A549 (cell line): ENCODE measurements around the gene LYPD6. TPM values are rescaled to one million over a fixed set of nuclear protein-coding genes. Genes with fewer than 3 reads are reported as not detected.

Experiments
- ATAC-seq, 2 experiments: fragments of 200-7000 bp in 1 of 2; fragments of >200 bp in 1 of 2; cut with Nextera tagmentation in 1 of 2; cut with Tn5 transposase in 1 of 2; 3 replicates each; pipeline versions ENCODE4 v1.8.0 to v1.9.1; 2018 to 2020; ENCODE audit warnings: mild to moderate bottlenecking in 1 of 2, moderate library complexity in 1 of 2
- CTCF ChIA-PET: fragments of 300-600 bp; sonication (Branson Sonifier 250); formaldehyde crosslinking; extraction: SDS; loops from one replicate; lab custom pipeline; 2021; ENCODE audit warnings: antibody characterized with exemption, inconsistent platforms; lab: Yijun Ruan, JAX
- POLR2A ChIA-PET: fragments of 350-600 bp; formaldehyde crosslinking; extraction: SDS; loops from one replicate; lab custom pipeline; 2021; ENCODE audit warnings: antibody characterized with exemption, inconsistent platforms; lab: Yijun Ruan, JAX
- DNase-seq, 2 experiments: peaks; one replicate each; pipeline versions ENCODE4 v3.0.0 to v3.0.0-alpha.2; 2011 to 2016; ENCODE audit warnings: low read depth in 1 of 2, low spot score in 1 of 2
- FAIRE-seq: peaks from 2 replicates; lab custom pipeline; 2011; peaks lifted over from hg19 to GRCh38; lab: Jason Lieb, UNC
- H3K27ac ChIP-seq, 2 experiments: fragments of >200 bp; sonication (Bioruptor Twin); formaldehyde crosslinking; 3 replicates each; pipeline ENCODE4 v1.5.1; 2016 to 2017
- H3K4me1 ChIP-seq: fragments of >200 bp; sonication (Bioruptor Twin); formaldehyde crosslinking; 3 replicates; pipeline ENCODE4 v1.6.1; 2016
- H3K4me2 ChIP-seq: fragments of >200 bp; sonication (Bioruptor Twin); formaldehyde crosslinking; 3 replicates; pipeline ENCODE4 v1.6.1; 2016
- H3K4me3 ChIP-seq: fragments of >200 bp; sonication (Bioruptor Twin); formaldehyde crosslinking; 3 replicates; pipeline ENCODE4 v1.5.1; 2016
- H3K9me3 ChIP-seq: fragments of >200 bp; sonication (Bioruptor Twin); formaldehyde crosslinking; 3 replicates; pipeline ENCODE4 v1.6.1; 2016
- BHLHE40 ChIP-seq: IDR thresholded peaks from 2 replicates; pipeline ENCODE4 v1.6.1; 2012; ENCODE audit warnings: low read depth, low read length, inconsistent platforms
- CBX2 ChIP-seq: fragments of 200-600 bp; sonication (generic); IDR thresholded peaks from 2 replicates; pipeline ENCODE4 v1.6.1; 2016; ENCODE audit warnings: low read depth, mild to moderate bottlenecking, borderline replicate concordance
- CEBPB ChIP-seq, 2 experiments: fragments of >200 bp in 1 of 2; sonication (Bioruptor Twin) in 1 of 2; formaldehyde crosslinking in 1 of 2; IDR thresholded peaks; 2 replicates each; pipeline ENCODE4 v1.6.1; 2012 to 2016
- CHD2 ChIP-seq: fragments of 150-350 bp; IDR thresholded peaks from 2 replicates; pipeline ENCODE4 v1.6.1; 2014; ENCODE audit warnings: low read length; ENCODE audit not compliant: partially characterized antibody
- EHMT2 ChIP-seq: fragments of 200-600 bp; sonication (generic); IDR thresholded peaks from 2 replicates; pipeline ENCODE4 v1.6.1; 2016; ENCODE audit warnings: antibody characterized with exemption, low read depth, mild to moderate bottlenecking, moderate library complexity
- FOSB ChIP-seq: fragments of 250-450 bp; sonication (Bioruptor Pico); IDR thresholded peaks from 2 replicates; pipeline ENCODE4 v1.5.0; 2020; ENCODE audit warnings: mild to moderate bottlenecking, moderate library complexity
- FOXS1 ChIP-seq: fragments of 250-450 bp; sonication (Bioruptor Pico); IDR thresholded peaks from 2 replicates; pipeline ENCODE4 v1.5.0; 2020; ENCODE audit warnings: mild to moderate bottlenecking, moderate library complexity
- HOXA7 ChIP-seq: fragments of 250-450 bp; sonication (Bioruptor Pico); IDR thresholded peaks from 2 replicates; pipeline ENCODE4 v1.5.0; 2020; ENCODE audit warnings: mild to moderate bottlenecking, moderate library complexity
- HOXB5 ChIP-seq: fragments of 250-450 bp; sonication (Bioruptor Pico); IDR thresholded peaks from 2 replicates; pipeline ENCODE4 v1.5.0; 2020; ENCODE audit warnings: mild to moderate bottlenecking, moderate library complexity
- JUNB ChIP-seq: fragments of >200 bp; sonication (Bioruptor Twin); formaldehyde crosslinking; IDR thresholded peaks from 2 replicates; pipeline ENCODE4 v1.6.1; 2016
- KDM1A ChIP-seq: fragments of 200-600 bp; sonication (generic); IDR thresholded peaks from 2 replicates; pipeline ENCODE4 v1.6.1; 2016; ENCODE audit warnings: low read depth, mild to moderate bottlenecking
- KDM5A ChIP-seq: fragments of 200-600 bp; sonication (generic); IDR thresholded peaks from 2 replicates; pipeline ENCODE4 v1.6.1; 2016; ENCODE audit warnings: antibody characterized with exemption, mild to moderate bottlenecking
- MAFK ChIP-seq: fragments of 450-650 bp; IDR thresholded peaks from 2 replicates; pipeline ENCODE4 v1.6.1; 2014; ENCODE audit not compliant: partially characterized antibody
- MAZ ChIP-seq: fragments of 150-350 bp; IDR thresholded peaks from 2 replicates; pipeline ENCODE4 v1.6.1; 2014; ENCODE audit warnings: antibody characterized with exemption, low read depth, low read length, borderline replicate concordance
- NFE2L2 ChIP-seq: fragments of 150-350 bp; conservative IDR thresholded peaks from 2 replicates; pipeline ENCODE4 v1.6.1; 2014; ENCODE audit warnings: low read length
- POLR2AphosphoS2 ChIP-seq: conservative IDR thresholded peaks from 2 replicates; pipeline ENCODE4 v1.6.1; 2012; ENCODE audit warnings: low read length, improper control_type of control experiment, inconsistent platforms
- RAD21 ChIP-seq, 2 experiments: fragments of >200 bp in 1 of 2; sonication (Bioruptor Twin) in 1 of 2; formaldehyde crosslinking in 1 of 2; IDR thresholded peaks in 1 of 2; conservative IDR thresholded peaks in 1 of 2; 2 replicates in 1 of 2; 3 replicates in 1 of 2; pipeline ENCODE4 v1.6.1; 2012 to 2018; ENCODE audit warnings: inconsistent platforms in 1 of 2
- RARB ChIP-seq: fragments of 250-450 bp; sonication (Bioruptor Pico); IDR thresholded peaks from 2 replicates; pipeline ENCODE4 v1.8.0; 2021; ENCODE audit warnings: mild to moderate bottlenecking, moderate library complexity
- RCOR1 ChIP-seq: fragments of 150-350 bp; IDR thresholded peaks from 2 replicates; pipeline ENCODE4 v1.6.1; 2014; ENCODE audit warnings: antibody characterized with exemption, low read length, low read depth
- RFX5 ChIP-seq: fragments of 450-650 bp; IDR thresholded peaks from 2 replicates; pipeline ENCODE4 v1.7.1; 2014; ENCODE audit warnings: antibody characterized with exemption, mild to moderate bottlenecking, moderate library complexity
- RNF2 ChIP-seq: fragments of 200-600 bp; sonication (generic); IDR thresholded peaks from 2 replicates; pipeline ENCODE4 v1.6.1; 2016; ENCODE audit warnings: low read depth, mild to moderate bottlenecking, antibody characterized with exemption, moderate library complexity, borderline replicate concordance
- ZFP36 ChIP-seq: fragments of 450-650 bp; IDR thresholded peaks from 2 replicates; pipeline ENCODE4 v1.6.1; 2014; ENCODE audit warnings: borderline replicate concordance; ENCODE audit not compliant: partially characterized antibody
- ZNF302 ChIP-seq: fragments of 250-450 bp; sonication (Bioruptor Pico); IDR thresholded peaks from 2 replicates; pipeline ENCODE4 v1.9.0; 2021; ENCODE audit warnings: inconsistent platforms, mild to moderate bottlenecking, moderate library complexity
- WGBS: methylation state at CpG from one replicate; pipeline ENCODE4 v1.1.6; 2017; ENCODE audit errors: missing lambda C conversion rate; 5-methylcytosine and 5-hydroxymethylcytosine counted together
- polyA plus RNA-seq, 4 experiments: library from polyadenylated mRNA; depleted of rRNA in 3 of 4; stranded (reverse); fragments of >200 nt; fragmentation: RNase III in 1 of 4; extraction: RNeasy Plus Mini Kit Qiagen cat#74134 plus additional on column Dnase treatment in 1 of 4; gene quantifications; 2 replicates in 3 of 4; 3 replicates in 1 of 4; pipeline ENCODE4 v1.2.3, GENCODE V29; 2011 to 2017
- TF ChIP-seq, protein P1 (sequence below): fragments of 200-600 bp; sonication (generic); IDR thresholded peaks from 2 replicates; pipeline ENCODE4 v1.6.1; 2016; ENCODE audit warnings: antibody characterized with exemption, mild to moderate bottlenecking, moderate library complexity
- TF ChIP-seq, protein P2 (sequence below): fragments of 250-450 bp; sonication (Bioruptor Pico); IDR thresholded peaks from 2 replicates; pipeline ENCODE4 v1.5.0; 2021; ENCODE audit warnings: mild to moderate bottlenecking, moderate library complexity, borderline replicate concordance
- TF ChIP-seq, protein P3 (sequence below): IDR thresholded peaks from 2 replicates; pipeline ENCODE4 v1.6.1; 2012; ENCODE audit warnings: low read depth, borderline replicate concordance
- TF ChIP-seq, protein P4 (sequence below): fragments of >200 bp; sonication (Bioruptor Twin); formaldehyde crosslinking; IDR thresholded peaks from 3 replicates; pipeline ENCODE4 v1.5.1; 2016
- TF ChIP-seq, protein P5 (sequence below): IDR thresholded peaks from 2 replicates; pipeline ENCODE4 v1.6.1; 2012

Gene LYPD6
- polyA plus RNA-seq, 2 of the 4 experiments (the other 2 are of a cell fraction), result 0.08 to 0.09 TPM

DNA sequence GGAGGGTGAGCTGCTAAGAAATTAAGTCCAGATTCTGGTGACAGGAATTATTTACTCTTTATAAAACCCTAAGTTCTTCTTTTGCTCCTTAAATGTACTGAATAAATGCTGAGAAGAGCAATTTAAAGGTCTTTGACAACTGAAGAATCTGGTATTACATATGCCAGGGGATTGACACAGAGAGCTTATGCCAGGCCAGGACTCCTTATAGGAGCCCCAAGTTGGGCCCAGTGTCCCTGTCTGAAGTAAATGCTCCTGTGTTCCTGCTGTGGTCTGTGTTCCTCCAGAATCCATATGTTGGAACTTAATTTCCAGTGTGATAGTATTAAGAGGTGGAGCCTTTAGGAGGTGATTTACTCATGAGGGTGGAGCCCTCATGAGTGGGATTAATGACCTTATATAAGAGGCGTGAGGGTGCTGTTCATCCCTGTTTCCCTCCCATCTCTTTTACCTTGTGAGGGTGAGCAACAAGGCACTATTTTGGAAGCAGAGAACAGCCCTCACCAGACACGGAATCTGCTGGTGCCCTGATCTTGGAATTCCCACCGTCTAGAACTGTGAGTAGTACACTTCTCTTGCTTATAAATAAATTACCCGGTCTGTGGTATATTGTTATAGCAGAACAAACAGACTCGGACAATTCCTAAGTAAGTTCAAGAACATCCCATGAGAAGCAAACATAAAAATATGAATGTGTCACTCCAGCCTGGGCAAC lies 39.8 kb downstream of the LYPD6 start:
- Histone ChIP-seq H3K27ac (no peak overlapping the region), H3K4me3 (no peak overlapping the region), H3K9me3 (no peaks in the 10 kb centered on the region), H3K4me2 (no peak overlapping the region), H3K4me1 (no peaks in the 10 kb centered on the region)
- FAIRE-seq (no peak), DNase-seq (no peak), ATAC-seq (no peak)
- no peak for TF ChIP-seq FOXS1 (CRISPR knock-in tag)
- TF ChIP-seq RFX5, result no peak
- TF ChIP-seq RCOR1, result no peak
- TF ChIP-seq, protein P1, sequence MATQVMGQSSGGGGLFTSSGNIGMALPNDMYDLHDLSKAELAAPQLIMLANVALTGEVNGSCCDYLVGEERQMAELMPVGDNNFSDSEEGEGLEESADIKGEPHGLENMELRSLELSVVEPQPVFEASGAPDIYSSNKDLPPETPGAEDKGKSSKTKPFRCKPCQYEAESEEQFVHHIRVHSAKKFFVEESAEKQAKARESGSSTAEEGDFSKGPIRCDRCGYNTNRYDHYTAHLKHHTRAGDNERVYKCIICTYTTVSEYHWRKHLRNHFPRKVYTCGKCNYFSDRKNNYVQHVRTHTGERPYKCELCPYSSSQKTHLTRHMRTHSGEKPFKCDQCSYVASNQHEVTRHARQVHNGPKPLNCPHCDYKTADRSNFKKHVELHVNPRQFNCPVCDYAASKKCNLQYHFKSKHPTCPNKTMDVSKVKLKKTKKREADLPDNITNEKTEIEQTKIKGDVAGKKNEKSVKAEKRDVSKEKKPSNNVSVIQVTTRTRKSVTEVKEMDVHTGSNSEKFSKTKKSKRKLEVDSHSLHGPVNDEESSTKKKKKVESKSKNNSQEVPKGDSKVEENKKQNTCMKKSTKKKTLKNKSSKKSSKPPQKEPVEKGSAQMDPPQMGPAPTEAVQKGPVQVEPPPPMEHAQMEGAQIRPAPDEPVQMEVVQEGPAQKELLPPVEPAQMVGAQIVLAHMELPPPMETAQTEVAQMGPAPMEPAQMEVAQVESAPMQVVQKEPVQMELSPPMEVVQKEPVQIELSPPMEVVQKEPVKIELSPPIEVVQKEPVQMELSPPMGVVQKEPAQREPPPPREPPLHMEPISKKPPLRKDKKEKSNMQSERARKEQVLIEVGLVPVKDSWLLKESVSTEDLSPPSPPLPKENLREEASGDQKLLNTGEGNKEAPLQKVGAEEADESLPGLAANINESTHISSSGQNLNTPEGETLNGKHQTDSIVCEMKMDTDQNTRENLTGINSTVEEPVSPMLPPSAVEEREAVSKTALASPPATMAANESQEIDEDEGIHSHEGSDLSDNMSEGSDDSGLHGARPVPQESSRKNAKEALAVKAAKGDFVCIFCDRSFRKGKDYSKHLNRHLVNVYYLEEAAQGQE, result no peak
- no peak for TF ChIP-seq HOXB5 (CRISPR knock-in tag)
- TF ChIP-seq NFE2L2, result no peak
- no peak for TF ChIP-seq CHD2
- TF ChIP-seq FOSB (CRISPR knock-in tag), result no peak
- no peak for TF ChIP-seq JUNB
- TF ChIP-seq CEBPB (IDR thresholded peaks at IDR 0.05), result no peak
- no peak for TF ChIP-seq HOXA7
- TF ChIP-seq BHLHE40, result no peak
- TF ChIP-seq KDM5A, result no peak
- TF ChIP-seq RAD21 (conservative IDR thresholded peaks at IDR 0.05 in 1 of 2, IDR thresholded peaks at IDR 0.05 in 1 of 2), result no peak
- TF ChIP-seq EHMT2, result no peak
- TF ChIP-seq, protein P2, sequence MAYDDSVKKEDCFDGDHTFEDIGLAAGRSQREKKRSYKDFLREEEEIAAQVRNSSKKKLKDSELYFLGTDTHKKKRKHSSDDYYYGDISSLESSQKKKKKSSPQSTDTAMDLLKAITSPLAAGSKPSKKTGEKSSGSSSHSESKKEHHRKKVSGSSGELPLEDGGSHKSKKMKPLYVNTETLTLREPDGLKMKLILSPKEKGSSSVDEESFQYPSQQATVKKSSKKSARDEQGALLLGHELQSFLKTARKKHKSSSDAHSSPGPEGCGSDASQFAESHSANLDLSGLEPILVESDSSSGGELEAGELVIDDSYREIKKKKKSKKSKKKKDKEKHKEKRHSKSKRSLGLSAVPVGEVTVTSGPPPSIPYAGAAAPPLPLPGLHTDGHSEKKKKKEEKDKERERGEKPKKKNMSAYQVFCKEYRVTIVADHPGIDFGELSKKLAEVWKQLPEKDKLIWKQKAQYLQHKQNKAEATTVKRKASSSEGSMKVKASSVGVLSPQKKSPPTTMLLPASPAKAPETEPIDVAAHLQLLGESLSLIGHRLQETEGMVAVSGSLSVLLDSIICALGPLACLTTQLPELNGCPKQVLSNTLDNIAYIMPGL, result no peak
- CTCF ChIA-PET, result no interaction called here
- 6% methylated on average over 5 of the region's 5 CpGs for WGBS
- POLR2A ChIA-PET, result no interaction called here

DNA sequence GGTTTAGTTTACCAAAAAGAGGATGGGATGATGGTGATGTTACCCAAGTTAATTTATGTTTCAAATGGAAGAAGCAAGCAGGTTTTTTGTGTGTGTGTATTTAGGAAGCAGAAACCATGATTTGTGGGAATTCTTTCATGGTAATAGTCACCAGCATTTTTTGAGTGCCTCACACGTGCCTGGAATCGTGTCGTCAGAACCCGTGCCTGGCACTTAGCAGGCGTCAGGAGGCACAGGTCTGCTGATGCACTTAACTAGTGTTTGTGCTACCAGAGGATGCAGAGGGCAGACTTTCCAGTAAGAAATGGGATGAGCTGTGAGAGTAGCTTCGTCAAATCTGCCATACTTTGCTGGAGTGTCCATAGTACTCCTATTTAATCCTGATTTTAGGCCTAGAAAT lies 41.1 kb downstream of the LYPD6 start:
- H3K4me2 ChIP-seq, result no peak overlapping the region
- ATAC-seq (no peak), DNase-seq (no peak), FAIRE-seq (no peak)
- no peak overlapping the region for H3K4me3 ChIP-seq
- CTCF ChIA-PET, result no interaction called here
- POLR2A ChIA-PET, result no interaction called here
- WGBS, result 15% methylated on average over 6 of the region's 6 CpGs
- no peak overlapping the region for H3K27ac ChIP-seq
- no peaks in the 10 kb centered on the region for H3K4me1 ChIP-seq
- no peaks in the 10 kb centered on the region for H3K9me3 ChIP-seq
- no peak for TF ChIP-seq FOXS1 (CRISPR knock-in tag)
- no peak for TF ChIP-seq MAZ
- no peak for TF ChIP-seq EHMT2
- no peak for TF ChIP-seq RNF2
- TF ChIP-seq RARB (CRISPR knock-in tag), result no peak
- TF ChIP-seq MAFK, result no peak
- TF ChIP-seq POLR2AphosphoS2, result no peak
- TF ChIP-seq ZNF302, result no peak
- TF ChIP-seq, protein P3, sequence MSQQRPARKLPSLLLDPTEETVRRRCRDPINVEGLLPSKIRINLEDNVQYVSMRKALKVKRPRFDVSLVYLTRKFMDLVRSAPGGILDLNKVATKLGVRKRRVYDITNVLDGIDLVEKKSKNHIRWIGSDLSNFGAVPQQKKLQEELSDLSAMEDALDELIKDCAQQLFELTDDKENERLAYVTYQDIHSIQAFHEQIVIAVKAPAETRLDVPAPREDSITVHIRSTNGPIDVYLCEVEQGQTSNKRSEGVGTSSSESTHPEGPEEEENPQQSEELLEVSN, result no peak
- no peak for TF ChIP-seq RAD21 (conservative IDR thresholded peaks at IDR 0.05 in 1 of 2, IDR thresholded peaks at IDR 0.05 in 1 of 2)
- no peak for TF ChIP-seq CHD2
- TF ChIP-seq CBX2, result no peak
- TF ChIP-seq, protein P4, sequence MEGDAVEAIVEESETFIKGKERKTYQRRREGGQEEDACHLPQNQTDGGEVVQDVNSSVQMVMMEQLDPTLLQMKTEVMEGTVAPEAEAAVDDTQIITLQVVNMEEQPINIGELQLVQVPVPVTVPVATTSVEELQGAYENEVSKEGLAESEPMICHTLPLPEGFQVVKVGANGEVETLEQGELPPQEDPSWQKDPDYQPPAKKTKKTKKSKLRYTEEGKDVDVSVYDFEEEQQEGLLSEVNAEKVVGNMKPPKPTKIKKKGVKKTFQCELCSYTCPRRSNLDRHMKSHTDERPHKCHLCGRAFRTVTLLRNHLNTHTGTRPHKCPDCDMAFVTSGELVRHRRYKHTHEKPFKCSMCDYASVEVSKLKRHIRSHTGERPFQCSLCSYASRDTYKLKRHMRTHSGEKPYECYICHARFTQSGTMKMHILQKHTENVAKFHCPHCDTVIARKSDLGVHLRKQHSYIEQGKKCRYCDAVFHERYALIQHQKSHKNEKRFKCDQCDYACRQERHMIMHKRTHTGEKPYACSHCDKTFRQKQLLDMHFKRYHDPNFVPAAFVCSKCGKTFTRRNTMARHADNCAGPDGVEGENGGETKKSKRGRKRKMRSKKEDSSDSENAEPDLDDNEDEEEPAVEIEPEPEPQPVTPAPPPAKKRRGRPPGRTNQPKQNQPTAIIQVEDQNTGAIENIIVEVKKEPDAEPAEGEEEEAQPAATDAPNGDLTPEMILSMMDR, result no peak
- TF ChIP-seq KDM1A, result no peak
- no peak for TF ChIP-seq KDM5A
- no peak for TF ChIP-seq ZFP36
- TF ChIP-seq, protein P5, sequence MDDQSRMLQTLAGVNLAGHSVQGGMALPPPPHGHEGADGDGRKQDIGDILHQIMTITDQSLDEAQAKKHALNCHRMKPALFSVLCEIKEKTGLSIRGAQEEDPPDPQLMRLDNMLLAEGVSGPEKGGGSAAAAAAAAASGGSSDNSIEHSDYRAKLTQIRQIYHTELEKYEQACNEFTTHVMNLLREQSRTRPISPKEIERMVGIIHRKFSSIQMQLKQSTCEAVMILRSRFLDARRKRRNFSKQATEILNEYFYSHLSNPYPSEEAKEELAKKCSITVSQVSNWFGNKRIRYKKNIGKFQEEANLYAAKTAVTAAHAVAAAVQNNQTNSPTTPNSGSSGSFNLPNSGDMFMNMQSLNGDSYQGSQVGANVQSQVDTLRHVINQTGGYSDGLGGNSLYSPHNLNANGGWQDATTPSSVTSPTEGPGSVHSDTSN, result no peak
